CD14-positive monocyte (primary cell): ENCODE results near the gene WWC1. TPM values are rescaled to one million over a fixed set of nuclear protein-coding genes. Genes with fewer than 3 reads are reported as not detected.
A peak's percentile ranks its signal among the peaks of the same experiment; 100 is the strongest.

Experiments used
- DNase-seq, 3 donors: peaks; one replicate each; pipeline ENCODE4 v3.0.0-alpha.2; 2011 to 2022
- H2AFZ ChIP-seq: 2 replicates; pipeline ENCODE4 v1.6.0; 2012; ENCODE audit warnings: mild to moderate bottlenecking, low read depth, low read length, inconsistent platforms; ENCODE audit not compliant: insufficient read depth, poor library complexity, severe bottlenecking
- H3K27ac ChIP-seq, 2 donors: 1 replicate in 1 of 2; 2 replicates in 1 of 2; pipeline ENCODE4 v1.5.1; 2012 to 2013; ENCODE audit warnings: low read length in 2 of 2, control low read depth in 1 of 2, inconsistent platforms in 1 of 2, low read depth in 1 of 2, mild to moderate bottlenecking in 1 of 2
- H3K27me3 ChIP-seq, 2 donors: one replicate each; pipeline versions ENCODE4 v1.6.0 to v1.6.1; 2011 to 2013; ENCODE audit warnings: low read length in 2 of 2; ENCODE audit not compliant: control insufficient read depth in 2 of 2, insufficient read depth in 2 of 2
- H3K36me3 ChIP-seq, 2 donors: replicated peaks in 1 of 2; 1 replicate in 1 of 2; 2 replicates in 1 of 2; pipeline versions ENCODE4 v1.5.1 to v1.6.1; 2012 to 2013; ENCODE audit warnings: low read length in 2 of 2, control low read depth in 1 of 2, inconsistent platforms in 1 of 2, mild to moderate bottlenecking in 1 of 2; ENCODE audit not compliant: insufficient read depth in 2 of 2, control insufficient read depth in 1 of 2
- H3K4me1 ChIP-seq, 2 donors: 1 replicate in 1 of 2; 2 replicates in 1 of 2; pipeline versions ENCODE4 v1.5.1 to v1.6.1; 2012 to 2013; ENCODE audit warnings: low read length in 2 of 2, control low read depth in 1 of 2, inconsistent platforms in 1 of 2, mild to moderate bottlenecking in 1 of 2, moderate library complexity in 1 of 2; ENCODE audit not compliant: insufficient read depth in 2 of 2, control insufficient read depth in 1 of 2
- H3K4me2 ChIP-seq: replicated peaks from 2 replicates; pipeline ENCODE3; 2012; ENCODE audit warnings: low read length, moderate library complexity, mild to moderate bottlenecking; ENCODE audit not compliant: poor library complexity, severe bottlenecking; ENCODE audit errors: extremely low read depth
- H3K4me3 ChIP-seq, 3 experiments: fragments of 200-600 bp in 1 of 3; sonication (generic) in 1 of 3; replicated peaks in 1 of 3; 1 replicate in 2 of 3; 2 replicates in 1 of 3; pipeline ENCODE4 v1.5.1; 2011 to 2013; ENCODE audit warnings: low read length in 3 of 3, mild to moderate bottlenecking in 3 of 3, control low read depth in 2 of 3, low read depth in 2 of 3, inconsistent platforms in 1 of 3, moderate library complexity in 1 of 3
- H3K79me2 ChIP-seq: 2 replicates; pipeline ENCODE4 v1.6.0; 2012; ENCODE audit warnings: mild to moderate bottlenecking, control low read depth, inconsistent platforms, low read length, moderate library complexity; ENCODE audit not compliant: insufficient read depth
- H3K9ac ChIP-seq: 2 replicates; pipeline ENCODE4 v1.6.0; 2017; ENCODE audit warnings: low read length, mild to moderate bottlenecking; ENCODE audit not compliant: insufficient read depth, poor library complexity, severe bottlenecking
- H3K9me3 ChIP-seq, 2 donors: replicated peaks in 1 of 2; 1 replicate in 1 of 2; 2 replicates in 1 of 2; pipeline versions ENCODE4 v1.5.1 to v1.6.1; 2012 to 2013; ENCODE audit warnings: low read length in 2 of 2, control low read depth in 1 of 2; ENCODE audit not compliant: control insufficient read depth in 1 of 2, insufficient read depth in 1 of 2
- H4K20me1 ChIP-seq: 2 replicates; pipeline ENCODE4 v1.6.0; 2012; ENCODE audit warnings: mild to moderate bottlenecking, low read length, control low read depth, moderate library complexity; ENCODE audit not compliant: insufficient read depth
- H3K27ac Mint-ChIP-seq, 7 donors: one replicate each; pipeline ENCODE4 v1.8.0; 2020; ENCODE audit warnings: mild to moderate bottlenecking in 7 of 7, mixed read lengths in 7 of 7, moderate library complexity in 6 of 7, inconsistent platforms in 2 of 7
- H3K27me3 Mint-ChIP-seq, 3 donors: one replicate each; pipeline ENCODE4 v1.8.0; 2021 to 2022; ENCODE audit warnings: low read depth in 3 of 3, mild to moderate bottlenecking in 3 of 3, mixed read lengths in 3 of 3, moderate library complexity in 3 of 3, inconsistent platforms in 1 of 3
- H3K36me3 Mint-ChIP-seq, 2 donors: one replicate each; pipeline ENCODE4 v1.8.0; 2020; ENCODE audit warnings: mixed read lengths in 2 of 2, inconsistent platforms in 1 of 2, mild to moderate bottlenecking in 1 of 2
- H3K4me1 Mint-ChIP-seq: one replicate; pipeline ENCODE4 v1.8.0; 2020; ENCODE audit warnings: mild to moderate bottlenecking, mixed read lengths
- H3K4me3 Mint-ChIP-seq, 2 donors: one replicate each; pipeline ENCODE4 v1.8.0; 2020; ENCODE audit warnings: mild to moderate bottlenecking in 2 of 2, mixed read lengths in 2 of 2, moderate library complexity in 1 of 2
- H3K9me3 Mint-ChIP-seq, 7 donors: one replicate each; pipeline ENCODE4 v1.8.0; 2020 to 2022; ENCODE audit warnings: mixed read lengths in 7 of 7, mild to moderate bottlenecking in 6 of 7, moderate library complexity in 6 of 7, inconsistent platforms in 2 of 7
- WGBS: methylation state at CpG from one replicate; pipeline ENCODE4 v1.1.5; 2013; ENCODE audit warnings: missing lambda C conversion rate; ENCODE audit not compliant: insufficient coverage; 5-methylcytosine and 5-hydroxymethylcytosine counted together
- intact Hi-C, 2 donors: fragments of 100-400 bp; cut with micrococcal nuclease; formaldehyde crosslinking; loops; one replicate each; pipeline versions ENCODE4 v1.15.0 to v1.15.1; 2023
- polyA plus RNA-seq, 3 donors: library from polyadenylated mRNA; depleted of rRNA in 1 of 3; unstranded in 2 of 3; stranded (reverse) in 1 of 3; fragments of 300-500 nt in 2 of 3; fragments of >200 nt in 1 of 3; fragmentation: Illumina TruSeq in 2 of 3; gene quantifications; 1 replicate in 2 of 3; 2 replicates in 1 of 3; pipeline ENCODE4 v1.2.3, GENCODE V29; 2012 to 2021
- TF ChIP-seq, protein P1 (sequence below): fragments of 200-600 bp; IDR thresholded peaks from one replicate; pipeline ENCODE4 v1.8.0; 2022; ENCODE audit warnings: antibody characterized with exemption, mild to moderate bottlenecking

Gene WWC1
- polyA plus RNA-seq, 3 donors, result not detected

DNA sequence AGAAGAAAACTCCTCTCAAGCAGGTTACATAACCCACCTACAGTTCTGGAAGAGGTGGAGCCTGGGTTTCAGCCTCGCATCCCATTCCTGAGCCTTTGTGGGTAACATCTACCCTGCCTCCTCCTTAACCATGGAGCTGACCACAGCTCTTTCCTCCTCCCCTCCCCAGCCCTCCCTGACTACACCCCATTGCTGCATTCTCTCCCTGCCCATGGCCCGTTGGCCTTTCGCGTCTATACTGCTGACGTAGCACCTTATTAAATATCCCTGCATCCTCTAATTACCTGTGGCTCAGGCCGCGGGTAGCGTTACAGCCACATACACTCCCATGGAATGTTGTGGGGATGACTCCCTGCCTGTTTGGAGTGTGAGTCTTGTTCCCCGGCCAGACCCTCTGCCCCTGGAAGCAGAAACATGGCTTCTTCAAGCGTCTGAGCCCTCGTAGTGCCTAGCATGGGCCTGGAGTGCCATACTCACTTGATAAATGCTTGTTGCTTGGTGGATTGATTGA lies 72.8 kb downstream of the WWC1 start:
- H3K4me3 Mint-ChIP-seq, result peak overlapping the region in 1 of 2 donors; percentile 1
- H2AFZ ChIP-seq, result no peak overlapping the region
- H3K9ac ChIP-seq, result no peak overlapping the region
- no peak overlapping the region for H3K27ac ChIP-seq
- no peak overlapping the region for H3K4me3 ChIP-seq
- peaks cover 2 to 4% (median 3%) of the 10 kb centered on the region in 3 donors for H3K27me3 Mint-ChIP-seq
- no peaks in the 10 kb centered on the region for H4K20me1 ChIP-seq
- no peak overlapping the region for H3K4me2 ChIP-seq
- H3K4me1 Mint-ChIP-seq, result no peaks in the 10 kb centered on the region
- no peak overlapping the region for H3K27ac Mint-ChIP-seq
- TF ChIP-seq, protein P1, sequence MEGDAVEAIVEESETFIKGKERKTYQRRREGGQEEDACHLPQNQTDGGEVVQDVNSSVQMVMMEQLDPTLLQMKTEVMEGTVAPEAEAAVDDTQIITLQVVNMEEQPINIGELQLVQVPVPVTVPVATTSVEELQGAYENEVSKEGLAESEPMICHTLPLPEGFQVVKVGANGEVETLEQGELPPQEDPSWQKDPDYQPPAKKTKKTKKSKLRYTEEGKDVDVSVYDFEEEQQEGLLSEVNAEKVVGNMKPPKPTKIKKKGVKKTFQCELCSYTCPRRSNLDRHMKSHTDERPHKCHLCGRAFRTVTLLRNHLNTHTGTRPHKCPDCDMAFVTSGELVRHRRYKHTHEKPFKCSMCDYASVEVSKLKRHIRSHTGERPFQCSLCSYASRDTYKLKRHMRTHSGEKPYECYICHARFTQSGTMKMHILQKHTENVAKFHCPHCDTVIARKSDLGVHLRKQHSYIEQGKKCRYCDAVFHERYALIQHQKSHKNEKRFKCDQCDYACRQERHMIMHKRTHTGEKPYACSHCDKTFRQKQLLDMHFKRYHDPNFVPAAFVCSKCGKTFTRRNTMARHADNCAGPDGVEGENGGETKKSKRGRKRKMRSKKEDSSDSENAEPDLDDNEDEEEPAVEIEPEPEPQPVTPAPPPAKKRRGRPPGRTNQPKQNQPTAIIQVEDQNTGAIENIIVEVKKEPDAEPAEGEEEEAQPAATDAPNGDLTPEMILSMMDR, result no peak
- WGBS, result 79% methylated on average over 2 of the region's 11 CpGs
- no peaks in the 10 kb centered on the region for H3K79me2 ChIP-seq
- H3K36me3 ChIP-seq, result no peaks in the 10 kb centered on the region
- H3K27me3 ChIP-seq, result no peaks in the 10 kb centered on the region
- H3K36me3 Mint-ChIP-seq, result no peaks in the 10 kb centered on the region
- no peaks in the 10 kb centered on the region for H3K9me3 Mint-ChIP-seq
- intact Hi-C loops, result no loop called here
- no peak for DNase-seq
- H3K9me3 ChIP-seq, result no peaks in the 10 kb centered on the region
- H3K4me1 ChIP-seq, result no peaks in the 10 kb centered on the region

DNA sequence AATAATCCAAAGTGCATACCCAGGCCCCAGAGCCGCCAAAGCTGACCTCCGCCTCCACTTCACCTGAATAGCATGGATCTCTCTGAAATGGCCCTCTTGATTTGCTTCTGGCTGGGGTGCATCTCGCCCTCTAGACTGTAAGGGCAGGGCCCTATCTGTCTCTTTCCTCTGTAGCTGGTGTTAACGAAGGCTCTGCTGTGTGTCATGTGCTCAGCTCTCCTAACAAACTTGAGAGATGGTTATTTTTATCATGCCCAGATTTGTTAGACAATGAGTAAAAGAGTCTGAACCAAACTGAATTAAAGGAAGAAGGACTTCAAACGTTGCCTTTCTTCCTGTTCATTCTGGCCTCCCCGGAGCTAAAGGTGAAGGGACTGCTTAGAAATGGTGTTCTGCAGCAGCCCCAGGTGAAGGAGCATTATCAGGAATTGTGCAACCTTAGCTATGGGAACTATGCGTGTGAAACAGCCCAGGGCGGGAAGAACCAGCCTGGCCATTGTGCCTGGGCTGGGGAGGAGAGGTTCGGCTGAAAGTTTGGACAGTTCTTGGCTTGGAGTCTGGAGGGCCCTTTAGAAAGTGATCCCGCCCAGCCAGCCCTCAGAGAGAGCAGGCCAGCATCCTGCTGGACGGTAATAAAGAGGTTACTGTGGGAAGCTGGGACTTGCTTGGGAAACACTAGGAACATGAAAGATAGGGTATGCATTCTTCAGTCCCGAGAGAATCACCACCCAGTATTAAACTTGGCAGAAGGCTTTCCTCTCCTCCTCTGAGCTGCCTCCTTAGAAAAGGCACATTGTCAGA lies 73.5 kb downstream of the WWC1 start:
- no peaks in the 10 kb centered on the region for H3K36me3 Mint-ChIP-seq
- no peak overlapping the region for H3K4me3 ChIP-seq
- TF ChIP-seq, protein P1, result no peak
- H3K4me1 ChIP-seq, result no peaks in the 10 kb centered on the region
- no peaks in the 10 kb centered on the region for H4K20me1 ChIP-seq
- peaks cover 2 to 4% (median 3%) of the 10 kb centered on the region in 3 donors for H3K27me3 Mint-ChIP-seq
- WGBS, result 76% methylated on average over 11 of the region's 12 CpGs
- no peak overlapping the region for H2AFZ ChIP-seq
- no peak overlapping the region for H3K27ac Mint-ChIP-seq
- no peak overlapping the region for H3K4me2 ChIP-seq
- H3K9ac ChIP-seq, result no peak overlapping the region
- H3K9me3 Mint-ChIP-seq, result no peaks in the 10 kb centered on the region
- no peaks in the 10 kb centered on the region for H3K9me3 ChIP-seq
- DNase-seq, result no peak
- H3K36me3 ChIP-seq, result no peaks in the 10 kb centered on the region
- no peaks in the 10 kb centered on the region for H3K79me2 ChIP-seq
- no peaks in the 10 kb centered on the region for H3K27me3 ChIP-seq
- no peaks in the 10 kb centered on the region for H3K4me1 Mint-ChIP-seq
- no peak overlapping the region for H3K27ac ChIP-seq
- no peak overlapping the region for H3K4me3 Mint-ChIP-seq
- intact Hi-C loops, result no loop called here
